GM12865 (cell line): ENCODE data around the gene BRCA2.
"Not testable (repeated sequence)": the region's sequence is repeated elsewhere in the genome, so short reads cannot be mapped to it uniquely, and the experiment has no call there.

Source experiments
- DNase-seq: peaks from one replicate; pipeline ENCODE4 v3.0.0; 2010; ENCODE audit warnings: low read depth
- H3K4me3 ChIP-seq: 2 replicates; pipeline ENCODE4 v1.5.1; 2011; ENCODE audit warnings: mild to moderate bottlenecking, low read depth, low read length, control low read depth
- CTCF ChIP-seq: IDR thresholded peaks from 2 replicates; pipeline ENCODE4 v1.5.1; 2011; ENCODE audit warnings: low read length, control low read depth, low read depth, inconsistent platforms; ENCODE audit not compliant: insufficient read depth; ENCODE audit errors: missing control alignments

The BRCA2 gene

DNA sequence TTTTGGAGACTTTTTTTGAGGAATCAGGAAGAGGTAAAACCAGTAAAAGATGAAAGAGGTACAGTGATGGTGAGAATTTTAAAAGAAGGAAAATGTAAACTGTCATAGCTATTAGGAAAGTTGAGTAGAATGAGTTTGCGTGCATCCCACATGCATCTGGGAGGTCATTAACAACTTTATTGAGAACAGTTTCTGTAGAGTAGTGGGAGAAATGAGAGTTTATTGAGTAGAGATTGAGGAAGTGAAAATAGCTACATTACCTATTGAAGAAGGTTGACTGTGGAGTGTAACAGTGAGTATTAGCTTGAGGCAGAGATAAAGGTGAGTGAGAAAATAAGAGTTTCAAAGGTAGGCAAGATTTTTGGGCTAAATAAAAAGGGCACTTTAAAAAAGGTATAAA, 38.7 kb downstream of the BRCA2 start:
- TF ChIP-seq CTCF, result no peak
- DNase-seq, result no peak
- H3K4me3 ChIP-seq, result no peak overlapping the region

DNA sequence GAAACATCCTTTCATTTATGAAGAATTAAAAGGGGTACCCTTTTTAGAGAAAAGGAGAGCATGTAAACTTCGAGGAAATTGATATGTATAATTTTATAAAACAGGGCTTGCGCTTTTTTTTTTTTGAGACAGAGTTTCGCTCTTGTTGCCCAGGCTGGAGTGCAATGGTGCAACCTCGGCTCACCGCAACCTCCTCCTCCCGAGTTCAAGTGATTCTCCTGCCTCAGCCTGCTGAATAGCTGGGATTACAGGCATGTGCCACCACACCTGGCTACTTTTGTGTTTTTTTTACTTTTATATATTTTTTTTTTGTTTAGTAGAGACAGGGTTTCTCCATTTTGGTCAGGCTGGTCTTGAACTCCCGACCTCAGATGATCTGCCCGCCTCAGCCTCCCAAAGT, 40.6 kb downstream of the BRCA2 start:
- H3K4me3 ChIP-seq, DNase-seq: not testable (repeated sequence)

DNA sequence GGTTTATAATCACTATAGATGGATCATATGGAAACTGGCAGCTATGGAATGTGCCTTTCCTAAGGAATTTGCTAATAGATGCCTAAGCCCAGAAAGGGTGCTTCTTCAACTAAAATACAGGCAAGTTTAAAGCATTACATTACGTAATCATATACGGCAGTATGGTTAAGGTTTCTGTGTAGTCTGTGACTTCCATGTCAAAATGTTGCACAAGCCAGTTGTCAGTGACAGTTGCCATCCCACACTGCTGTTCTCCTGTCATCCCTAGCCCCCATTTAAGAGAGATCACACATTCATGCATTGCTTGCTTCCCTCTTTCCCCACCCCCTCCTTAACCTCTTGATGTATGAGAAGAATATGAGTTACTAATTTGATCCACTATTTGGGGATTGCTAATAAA, 47.3 kb downstream of the BRCA2 start:
- H3K4me3 ChIP-seq, result no peak overlapping the region
- no peak for DNase-seq
- no peak for TF ChIP-seq CTCF

DNA sequence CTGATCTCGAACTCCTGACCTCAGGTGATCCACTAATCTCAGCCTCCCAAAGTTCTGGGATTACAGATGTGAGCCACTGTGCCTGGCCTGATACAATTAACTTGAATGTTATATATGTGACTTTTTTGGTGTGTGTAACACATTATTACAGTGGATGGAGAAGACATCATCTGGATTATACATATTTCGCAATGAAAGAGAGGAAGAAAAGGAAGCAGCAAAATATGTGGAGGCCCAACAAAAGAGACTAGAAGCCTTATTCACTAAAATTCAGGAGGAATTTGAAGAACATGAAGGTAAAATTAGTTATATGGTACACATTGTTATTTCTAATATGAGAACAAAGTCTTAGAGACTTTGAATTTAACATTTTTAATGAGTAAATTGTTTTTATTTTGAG, 55.5 kb downstream of the BRCA2 start:
- DNase-seq, result no peak
- no peak for TF ChIP-seq CTCF
- no peak overlapping the region for H3K4me3 ChIP-seq

DNA sequence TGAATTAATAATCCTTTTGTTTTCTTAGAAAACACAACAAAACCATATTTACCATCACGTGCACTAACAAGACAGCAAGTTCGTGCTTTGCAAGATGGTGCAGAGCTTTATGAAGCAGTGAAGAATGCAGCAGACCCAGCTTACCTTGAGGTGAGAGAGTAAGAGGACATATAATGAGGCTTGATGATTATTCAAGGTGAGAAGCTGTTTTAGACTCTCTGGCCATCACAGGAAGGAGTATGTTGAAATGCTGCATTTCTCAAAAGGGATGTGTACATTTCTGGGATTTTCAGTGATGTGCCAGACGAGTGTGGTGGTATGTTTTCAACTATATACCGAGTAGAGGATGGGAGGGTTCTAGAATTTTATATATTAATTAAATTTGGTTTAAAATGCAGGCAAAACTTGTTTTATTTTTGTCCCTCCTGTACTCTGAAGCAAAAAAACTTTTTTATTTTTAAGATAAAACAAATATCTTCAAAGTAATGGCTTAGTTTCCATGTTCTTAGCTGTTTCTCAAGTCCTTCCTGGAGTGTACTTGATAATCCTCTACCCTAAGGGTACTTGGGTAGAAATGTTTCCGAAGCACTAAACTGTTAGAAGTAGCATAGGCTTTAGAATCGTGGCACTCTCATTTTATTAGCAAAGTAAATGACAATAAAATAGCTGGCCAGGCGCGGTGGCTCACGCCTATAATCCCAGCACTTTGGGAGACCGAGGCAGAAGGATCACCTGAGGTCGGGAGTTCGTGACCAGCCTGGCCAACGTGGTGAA, 61.5 kb downstream of the BRCA2 start:
- DNase-seq, result no peak
- no peak overlapping the region for H3K4me3 ChIP-seq
- TF ChIP-seq CTCF, result no peak

DNA sequence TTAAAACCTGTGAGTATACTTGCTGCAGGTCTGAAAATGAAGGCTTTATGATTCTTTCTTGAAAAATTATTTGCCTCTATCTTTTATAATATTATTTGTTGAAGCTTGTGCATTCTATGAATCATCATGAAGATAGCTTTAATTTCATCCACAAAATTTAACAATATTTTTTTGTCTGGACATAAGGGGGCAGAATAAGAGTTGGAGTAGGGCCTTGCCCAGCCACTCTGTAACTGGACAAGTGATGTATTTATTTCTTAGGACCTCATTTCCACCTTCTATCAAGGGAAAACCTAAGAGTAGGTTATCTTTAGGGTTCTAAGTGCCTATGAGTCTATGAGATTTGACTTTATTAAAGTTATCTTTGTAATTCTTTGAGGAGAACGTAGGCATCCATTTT, 62.7 kb downstream of the BRCA2 start:
- DNase-seq, result no peak
- TF ChIP-seq CTCF, result no peak

DNA sequence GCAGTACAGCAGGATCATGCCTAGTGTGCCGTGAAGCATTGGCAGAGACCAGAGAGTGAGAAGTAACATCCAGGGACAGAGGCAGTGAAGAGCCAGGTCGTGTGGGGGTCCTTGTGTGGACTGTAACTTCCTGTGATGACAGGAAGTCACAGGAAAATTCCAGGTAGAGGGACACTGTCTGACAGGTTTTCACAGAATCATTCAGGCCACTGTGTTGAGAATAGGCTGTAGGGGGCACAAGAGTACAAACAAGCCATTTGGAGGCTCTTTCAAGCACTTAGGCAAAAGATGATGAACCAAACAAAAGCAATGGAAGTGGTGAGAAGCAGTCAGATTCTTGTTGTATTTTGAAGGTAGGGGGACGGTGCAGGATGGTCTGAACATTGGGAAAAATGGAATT, 66.2 kb downstream of the BRCA2 start:
- DNase-seq, result peak; percentile 45
- TF ChIP-seq CTCF, result peak; percentile 54
- no peak overlapping the region for H3K4me3 ChIP-seq

More for the DNA sequence above, 62.7 kb downstream of the BRCA2 start:
- no peak overlapping the region for H3K4me3 ChIP-seq
